ENCODE measurements around the gene PLPP4.

The PLPP4 gene

DNA sequence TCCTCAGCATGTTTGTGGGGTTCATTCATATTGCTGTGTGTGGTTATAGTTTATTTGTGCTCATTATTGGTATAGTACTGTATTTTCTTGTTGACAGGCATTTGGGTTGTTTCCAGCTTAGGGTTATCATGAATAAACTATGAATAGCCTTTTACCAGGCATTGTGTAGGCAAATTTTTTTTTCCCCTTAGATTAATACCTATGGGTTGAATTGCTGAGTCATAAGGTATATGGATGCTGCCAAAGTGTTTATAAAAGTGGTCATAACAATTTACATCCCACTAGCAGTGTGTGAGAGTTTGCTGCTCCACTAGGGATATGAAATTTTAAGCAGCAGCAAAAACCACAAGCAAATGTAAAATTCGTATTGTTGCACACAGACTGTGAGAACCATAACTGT lies 175.0 kb downstream of the PLPP4 start:
- Histone ChIP-seq H3K9ac (ENCODE audit: low read depth, low read length) (no peak overlapping the region), H3K4me3 (ENCODE audit: low read depth, low read length) (no peak overlapping the region), H3K9me3 (ENCODE audit: control insufficient read depth, insufficient read depth, low read length) (no peaks in the 10 kb centered on the region), H3K4me1 (ENCODE audit: control insufficient read depth, insufficient read depth, low read length) (no peaks in the 10 kb centered on the region), H3K27me3 (ENCODE audit: control insufficient read depth, insufficient read depth, low read length) (no peaks in the 10 kb centered on the region), H3K36me3 (ENCODE audit: control insufficient read depth, insufficient read depth, low read length) (no peaks in the 10 kb centered on the region)

DNA sequence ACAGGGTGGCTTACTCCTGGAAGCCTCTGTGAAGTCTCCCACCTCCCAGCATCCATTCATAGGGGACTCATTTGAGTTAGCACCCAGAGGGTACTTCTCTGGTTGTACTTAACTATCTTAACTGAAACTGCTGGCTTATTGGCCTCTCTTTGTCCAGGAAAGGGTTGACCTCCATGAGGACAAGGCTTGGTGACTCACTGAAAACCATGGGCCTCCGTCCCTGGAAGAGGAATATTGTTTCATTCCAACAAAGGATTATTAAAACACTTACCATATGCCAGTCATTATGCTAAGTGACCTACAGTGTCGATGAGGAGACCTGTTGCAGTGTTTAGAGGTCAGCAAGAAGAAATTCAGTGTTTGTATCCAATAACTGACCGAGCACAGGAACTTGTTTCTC lies 175.9 kb downstream of the PLPP4 start:
- Histone ChIP-seq H3K36me3 (ENCODE audit: control insufficient read depth, insufficient read depth, low read length) (no peaks in the 10 kb centered on the region), H3K4me1 (ENCODE audit: control insufficient read depth, insufficient read depth, low read length) (no peaks in the 10 kb centered on the region), H3K27me3 (ENCODE audit: control insufficient read depth, insufficient read depth, low read length) (no peaks in the 10 kb centered on the region), H3K9me3 (ENCODE audit: control insufficient read depth, insufficient read depth, low read length) (no peaks in the 10 kb centered on the region), H3K4me3 (ENCODE audit: low read depth, low read length) (no peak overlapping the region), H3K9ac (ENCODE audit: low read depth, low read length) (no peak overlapping the region)

DNA sequence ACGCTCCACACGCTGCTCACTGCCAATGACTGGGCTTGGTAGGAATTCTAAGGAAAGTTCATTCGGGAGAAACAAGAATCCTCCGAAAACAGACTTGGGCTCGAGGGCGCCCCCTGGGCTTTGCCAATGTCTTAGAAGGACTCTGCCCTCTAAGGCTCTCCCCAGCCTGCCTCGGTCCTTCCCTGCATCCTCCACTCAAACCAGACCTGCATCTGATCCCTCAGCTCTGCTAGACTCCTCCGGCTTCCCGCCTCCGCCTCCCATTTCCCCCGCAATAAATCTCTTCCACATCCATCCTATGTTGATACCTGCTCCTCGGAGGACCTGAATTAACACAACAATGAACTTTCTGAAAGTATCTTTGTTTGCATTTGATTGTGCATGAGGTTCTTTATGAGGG lies 177.6 kb downstream of the PLPP4 start:
- no peak overlapping the region for H3K9ac ChIP-seq (ENCODE audit: low read depth, low read length)
- H3K4me1 ChIP-seq (ENCODE audit: control insufficient read depth, insufficient read depth, low read length): no peaks in the 10 kb centered on the region
- peaks cover 3% of the 10 kb centered on the region for H3K27me3 ChIP-seq (ENCODE audit: control insufficient read depth, insufficient read depth, low read length)
- H3K9me3 ChIP-seq (ENCODE audit: control insufficient read depth, insufficient read depth, low read length): no peaks in the 10 kb centered on the region
- no peak overlapping the region for H3K4me3 ChIP-seq (ENCODE audit: low read depth, low read length)
- no peaks in the 10 kb centered on the region for H3K36me3 ChIP-seq (ENCODE audit: control insufficient read depth, insufficient read depth, low read length)
